Activated CD4-positive, alpha-beta T cell treated with anti-CD3 and anti-CD28 coated beads for 36 hours (primary cell): ENCODE data around the gene ARMS2. TPM values are rescaled to one million over a fixed set of nuclear protein-coding genes. Genes with fewer than 3 reads are reported as not detected.

ENCODE experiments used
- ATAC-seq: fragments of 200-7000 bp; cut with Tn5 transposase; one replicate; pipeline ENCODE4 v1.10.0; 2021; ENCODE audit warnings: mild to moderate bottlenecking, moderate library complexity
- CTCF ChIA-PET: fragments of 350-600 bp; sonication (Branson Sonifier 250); formaldehyde crosslinking; loops from one replicate; lab custom pipeline; 2021; ENCODE audit warnings: antibody characterized with exemption; lab: Charles Lee
- POLR2A ChIA-PET: fragments of 350-600 bp; sonication (Branson Sonifier 250); formaldehyde crosslinking; loops from one replicate; lab custom pipeline; 2021; ENCODE audit warnings: antibody characterized with exemption, inconsistent platforms; lab: Charles Lee
- DNase-seq: peaks from one replicate; pipeline ENCODE4 v3.0.0-alpha.2; 2020
- H3K27ac Mint-ChIP-seq: one replicate; pipeline ENCODE4 v1.8.0; 2021; ENCODE audit warnings: mixed read lengths
- H3K27me3 Mint-ChIP-seq: one replicate; pipeline ENCODE4 v1.8.0; 2021; ENCODE audit warnings: mixed read lengths
- H3K36me3 Mint-ChIP-seq: one replicate; pipeline ENCODE4 v1.8.0; 2021; ENCODE audit warnings: low read depth, mixed read lengths
- H3K4me1 Mint-ChIP-seq: one replicate; pipeline ENCODE4 v1.8.0; 2021; ENCODE audit warnings: mixed read lengths
- H3K4me3 Mint-ChIP-seq: one replicate; pipeline ENCODE4 v1.8.0; 2021; ENCODE audit warnings: mild to moderate bottlenecking, moderate library complexity, mixed read lengths
- H3K9me3 Mint-ChIP-seq: one replicate; pipeline ENCODE4 v1.8.0; 2021; ENCODE audit warnings: low read depth, mixed read lengths
- intact Hi-C, 2 experiments: fragments of 100-400 bp; cut with DNase I in 1 of 2; cut with micrococcal nuclease in 1 of 2; formaldehyde crosslinking; loops; one replicate each; pipeline versions ENCODE4 v1.14.2 to v1.15.1; 2022 to 2024; cut with DNase I, micrococcal nuclease
- total RNA-seq, 2 experiments: library from RNA; stranded (reverse); gene quantifications; one replicate each; pipeline ENCODE4 v1.2.3, GENCODE V29; 2021

Gene ARMS2
- total RNA-seq, 2 experiments from 2014 or later: not detected

- Mint-ChIP-seq H3K9me3 (no peaks in the 10 kb centered on the region), H3K27me3 (peaks cover 19% of the 10 kb centered on the region), H3K27ac (no peak overlapping the region), H3K4me3 (no peak overlapping the region), H3K4me1 (peaks cover 10% of the 10 kb centered on the region), H3K36me3 (no peaks in the 10 kb centered on the region)
- intact Hi-C loops: no loop called here
- ChIA-PET CTCF (interaction anchor here (0.6 kb wide), 1 partner anchor 15 kb away, joined by 3 read pairs; no protein-coding TSS in a partner anchor), POLR2A (no interaction called here)
- ATAC-seq (no peak), DNase-seq (no peak)
Measured at GRCh38 chr10:122474131-122474818, 19.8 kb downstream of the ARMS2 start.

- H3K27me3 Mint-ChIP-seq: peaks cover 20% of the 10 kb centered on the region
- no peak overlapping the region for H3K4me3 Mint-ChIP-seq
- peaks cover 10% of the 10 kb centered on the region for H3K4me1 Mint-ChIP-seq
- intact Hi-C loops: no loop called here
- ATAC-seq (no peak), DNase-seq (no peak)
- no peaks in the 10 kb centered on the region for H3K9me3 Mint-ChIP-seq
- H3K27ac Mint-ChIP-seq: no peak overlapping the region
- POLR2A ChIA-PET: no interaction called here
- CTCF ChIA-PET: interaction anchor here (0.6 kb wide), 1 partner anchor 14 kb away, joined by 3 read pairs; no protein-coding TSS in a partner anchor
- H3K36me3 Mint-ChIP-seq: no peaks in the 10 kb centered on the region
Measured at GRCh38 chr10:122475100-122475499, 20.6 kb downstream of the ARMS2 start.

GRCh38 chr10:122475591-122476332, 21.3 kb downstream of the ARMS2 start:
- Mint-ChIP-seq H3K9me3 (no peaks in the 10 kb centered on the region), H3K27ac (no peak overlapping the region), H3K4me3 (no peak overlapping the region), H3K4me1 (peaks cover 10% of the 10 kb centered on the region), H3K27me3 (peaks cover 19% of the 10 kb centered on the region), H3K36me3 (no peaks in the 10 kb centered on the region)
- CTCF ChIA-PET: no interaction called here
- DNase-seq: no peak
- ATAC-seq: no peak
- intact Hi-C loops: no loop called here
- POLR2A ChIA-PET: no interaction called here

GRCh38 chr10:122476333-122476695, 21.9 kb downstream of the ARMS2 start:
- ChIA-PET CTCF (no interaction called here), POLR2A (no interaction called here)
- ATAC-seq (no peak), DNase-seq (no peak)
- no peaks in the 10 kb centered on the region for H3K9me3 Mint-ChIP-seq
- intact Hi-C loops: no loop called here
- H3K27me3 Mint-ChIP-seq: peaks cover 14% of the 10 kb centered on the region
- no peak overlapping the region for H3K4me3 Mint-ChIP-seq
- H3K36me3 Mint-ChIP-seq: no peaks in the 10 kb centered on the region
- H3K4me1 Mint-ChIP-seq: peaks cover 10% of the 10 kb centered on the region
- no peak overlapping the region for H3K27ac Mint-ChIP-seq

- POLR2A ChIA-PET: interaction anchor here (0.6 kb wide), 1 partner anchor 81 kb away, joined by 5 read pairs; no protein-coding TSS in a partner anchor
- intact Hi-C loops: no loop called here
- H3K4me3 Mint-ChIP-seq: no peak overlapping the region
- H3K9me3 Mint-ChIP-seq: peaks cover 5% of the 10 kb centered on the region
- no peak for DNase-seq
- peaks cover 10% of the 10 kb centered on the region for H3K27me3 Mint-ChIP-seq
- no peak for ATAC-seq
- CTCF ChIA-PET: interaction anchor here (0.6 kb wide), 1 partner anchor 878 kb away, joined by 5 read pairs; no protein-coding TSS in a partner anchor
- H3K27ac Mint-ChIP-seq: no peak overlapping the region
- peaks cover 10% of the 10 kb centered on the region for H3K4me1 Mint-ChIP-seq
- H3K36me3 Mint-ChIP-seq: no peaks in the 10 kb centered on the region
Measured at GRCh38 chr10:122477436-122477835, 23.0 kb downstream of the ARMS2 start.

GRCh38 chr10:122478971-122479370, 24.5 kb downstream of the ARMS2 start:
- Mint-ChIP-seq H3K27me3 (peaks cover 10% of the 10 kb centered on the region), H3K9me3 (peaks cover 5% of the 10 kb centered on the region), H3K4me3 (no peak overlapping the region), H3K4me1 (peaks cover 9% of the 10 kb centered on the region), H3K36me3 (no peaks in the 10 kb centered on the region), H3K27ac (no peak overlapping the region)
- intact Hi-C loops: no loop called here
- ChIA-PET POLR2A (no interaction called here), CTCF (interaction anchor here (1.5 kb wide), 1 partner anchor 11 kb away, joined by 5 read pairs; no protein-coding TSS in a partner anchor)
- ATAC-seq: no peak
- DNase-seq: no peak

GRCh38 chr10:122480146-122480833, 25.8 kb downstream of the ARMS2 start:
- Mint-ChIP-seq H3K9me3 (peaks cover 5% of the 10 kb centered on the region), H3K36me3 (no peaks in the 10 kb centered on the region), H3K4me1 (no peaks in the 10 kb centered on the region), H3K27ac (no peak overlapping the region), H3K4me3 (no peak overlapping the region), H3K27me3 (peaks cover 3% of the 10 kb centered on the region)
- POLR2A ChIA-PET: no interaction called here
- intact Hi-C loops: no loop called here
- CTCF ChIA-PET: no interaction called here
- DNase-seq (no peak), ATAC-seq (no peak)

- ATAC-seq (no peak), DNase-seq (no peak)
- intact Hi-C loops: no loop called here
- Mint-ChIP-seq H3K9me3 (peaks cover 5% of the 10 kb centered on the region), H3K4me1 (no peaks in the 10 kb centered on the region), H3K27ac (no peak overlapping the region), H3K4me3 (no peak overlapping the region), H3K36me3 (no peaks in the 10 kb centered on the region), H3K27me3 (peaks cover 3% of the 10 kb centered on the region)
- ChIA-PET POLR2A (no interaction called here), CTCF (no interaction called here)
Measured at GRCh38 chr10:122481296-122482056, 27.0 kb downstream of the ARMS2 start.

GRCh38 chr10:122484276-122485060, 30.0 kb downstream of the ARMS2 start:
- CTCF ChIA-PET: no interaction called here
- POLR2A ChIA-PET: no interaction called here
- Mint-ChIP-seq H3K27me3 (peaks cover 4% of the 10 kb centered on the region), H3K4me3 (no peak overlapping the region), H3K27ac (no peak overlapping the region), H3K36me3 (no peaks in the 10 kb centered on the region), H3K9me3 (peaks cover 5% of the 10 kb centered on the region), H3K4me1 (no peaks in the 10 kb centered on the region)
- DNase-seq (no peak), ATAC-seq (no peak)
- intact Hi-C loops: no loop called here

GRCh38 chr10:122485670-122486069, 31.2 kb downstream of the ARMS2 start:
- Mint-ChIP-seq H3K27me3 (peaks cover 2% of the 10 kb centered on the region), H3K27ac (no peak overlapping the region), H3K36me3 (no peaks in the 10 kb centered on the region), H3K9me3 (peaks cover 5% of the 10 kb centered on the region), H3K4me3 (no peak overlapping the region), H3K4me1 (peaks cover 2% of the 10 kb centered on the region)
- POLR2A ChIA-PET: interaction anchor here (0.6 kb wide), 1 partner anchor 460 kb away, joined by 3 read pairs; no protein-coding TSS in a partner anchor
- CTCF ChIA-PET: no interaction called here
- ATAC-seq (no peak), DNase-seq (no peak)
- intact Hi-C loops: no loop called here
